Measurements from ENCODE around the gene CEP128. TPM values are rescaled to one million over a fixed set of nuclear protein-coding genes. Genes with fewer than 3 reads are reported as not detected.

Gene CEP128
- total RNA-seq, 1 donor from 2014 or later, result 6.1 TPM

GRCh38 chr14:80772504-80772903 is 169.0 kb downstream of the CEP128 start:
- Histone ChIP-seq H3K9me3 (no peaks in the 10 kb centered on the region), H3K27ac (no peak overlapping the region), H3K27me3 (no peaks in the 10 kb centered on the region), H3K4me1 (no peaks in the 10 kb centered on the region), H3K36me3 (no peaks in the 10 kb centered on the region), H3K4me3 (no peak overlapping the region)
- no peak for ATAC-seq
- intact Hi-C loops (cut with DNase I), result no loop called here
- no peak for DNase-seq
- no peak for TF ChIP-seq CTCF (IDR thresholded peaks at IDR 0.05)

GRCh38 chr14:80771201-80771600 is 170.3 kb downstream of the CEP128 start:
- Histone ChIP-seq H3K27me3 (no peaks in the 10 kb centered on the region), H3K4me3 (no peak overlapping the region), H3K4me1 (no peaks in the 10 kb centered on the region), H3K9me3 (no peaks in the 10 kb centered on the region), H3K36me3 (no peaks in the 10 kb centered on the region), H3K27ac (no peak overlapping the region)
- DNase-seq (no peak), ATAC-seq (no peak)
- intact Hi-C loops (cut with DNase I), result no loop called here
- no peak for TF ChIP-seq CTCF (IDR thresholded peaks at IDR 0.05)

- no peaks in the 10 kb centered on the region for H3K4me1 ChIP-seq
- H3K27me3 ChIP-seq, result no peaks in the 10 kb centered on the region
- intact Hi-C loops (cut with DNase I), result no loop called here
- DNase-seq (no peak), ATAC-seq (no peak)
- H3K36me3 ChIP-seq, result no peaks in the 10 kb centered on the region
- no peak overlapping the region for H3K27ac ChIP-seq
- no peak overlapping the region for H3K4me3 ChIP-seq
- TF ChIP-seq CTCF (IDR thresholded peaks at IDR 0.05), result no peak
- H3K9me3 ChIP-seq, result no peaks in the 10 kb centered on the region
Observed at GRCh38 chr14:80770114-80770908, 171.2 kb downstream of the CEP128 start.

- no peaks in the 10 kb centered on the region for H3K27me3 ChIP-seq
- H3K4me1 ChIP-seq, result no peaks in the 10 kb centered on the region
- intact Hi-C loops (cut with DNase I), result no loop called here
- no peak overlapping the region for H3K27ac ChIP-seq
- no peak for ATAC-seq
- TF ChIP-seq CTCF (IDR thresholded peaks at IDR 0.05), result no peak
- H3K9me3 ChIP-seq, result no peaks in the 10 kb centered on the region
- H3K4me3 ChIP-seq, result no peak overlapping the region
- no peak for DNase-seq
- no peaks in the 10 kb centered on the region for H3K36me3 ChIP-seq
Observed at GRCh38 chr14:80768646-80769045, 172.9 kb downstream of the CEP128 start.

- no peaks in the 10 kb centered on the region for H3K4me1 ChIP-seq
- ATAC-seq (no peak), DNase-seq (no peak)
- no peaks in the 10 kb centered on the region for H3K9me3 ChIP-seq
- no peaks in the 10 kb centered on the region for H3K36me3 ChIP-seq
- no peak overlapping the region for H3K4me3 ChIP-seq
- TF ChIP-seq CTCF (IDR thresholded peaks at IDR 0.05), result no peak
- intact Hi-C loops (cut with DNase I), result no loop called here
- no peak overlapping the region for H3K27ac ChIP-seq
- H3K27me3 ChIP-seq, result no peaks in the 10 kb centered on the region
Observed at GRCh38 chr14:80764921-80765507, 176.5 kb downstream of the CEP128 start.

All from upper lobe of right lung (tissue), 1 donor.